IMR-90 (cell line): ENCODE measurements around the gene PCCA. TPM values are rescaled to one million over a fixed set of nuclear protein-coding genes. Genes with fewer than 3 reads are reported as not detected.

ENCODE experiments used
- ATAC-seq: fragments of 200-7000 bp; cut with Tn5 transposase; 2 replicates; pipeline ENCODE4 v1.9.1; 2020; ENCODE audit warnings: low read depth, mild to moderate bottlenecking, moderate library complexity
- BruUV-seq: library from RNA; stranded (reverse); fragments of 400-500 nt; replicated peaks from 2 replicates; lab custom pipeline; 2021; lab: Mats Ljungman, UMichigan
- CTCF ChIA-PET: fragments of 300-600 bp; formaldehyde crosslinking; extraction: SDS; loops from one replicate; lab custom pipeline; 2021; ENCODE audit warnings: antibody characterized with exemption; lab: Yijun Ruan, JAX
- POLR2A ChIA-PET: fragments of 300-600 bp; sonication (Branson Sonifier 250); formaldehyde crosslinking; loops from one replicate; lab custom pipeline; 2022; ENCODE audit warnings: antibody characterized with exemption; ENCODE audit not compliant: unreplicated experiment; lab: Charles Lee
- DNase-seq: peaks from one replicate; pipeline ENCODE4 v3.0.0; 2013
- H2AFZ ChIP-seq: replicated peaks from 2 replicates; pipeline ENCODE3; 2013; ENCODE audit warnings: low read length, mild to moderate bottlenecking; ENCODE audit not compliant: poor library complexity
- H2AK5ac ChIP-seq: 2 replicates; pipeline ENCODE4 v1.6.1; 2013; ENCODE audit warnings: low read depth, low read length, inconsistent platforms
- H2AK9ac ChIP-seq: replicated peaks from 2 replicates; pipeline ENCODE3; 2013; ENCODE audit warnings: mild to moderate bottlenecking, low read depth, low read length, moderate library complexity; ENCODE audit not compliant: poor library complexity
- H2BK120ac ChIP-seq: 2 replicates; pipeline ENCODE4 v1.6.1; 2013; ENCODE audit warnings: low read depth, low read length, inconsistent platforms
- H2BK15ac ChIP-seq: 3 replicates; pipeline ENCODE4 v1.6.1; 2013; ENCODE audit warnings: low read depth, low read length, inconsistent platforms
- H2BK20ac ChIP-seq: 2 replicates; pipeline ENCODE4 v1.6.1; 2013; ENCODE audit warnings: low read depth, mild to moderate bottlenecking, inconsistent platforms, low read length, moderate library complexity
- H2BK5ac ChIP-seq: 2 replicates; pipeline ENCODE4 v1.6.1; 2013; ENCODE audit warnings: mild to moderate bottlenecking, low read depth, low read length, inconsistent platforms; ENCODE audit not compliant: poor library complexity, severe bottlenecking
- H3K14ac ChIP-seq: replicated peaks from 2 replicates; pipeline ENCODE4 v1.6.1; 2013; ENCODE audit warnings: low read depth, low read length, inconsistent platforms
- H3K18ac ChIP-seq: 2 replicates; pipeline ENCODE4 v1.6.1; 2013; ENCODE audit warnings: low read depth, low read length, control low read depth
- H3K23ac ChIP-seq: 2 replicates; pipeline ENCODE4 v1.6.1; 2013; ENCODE audit warnings: low read depth, low read length, inconsistent platforms
- H3K27ac ChIP-seq: 2 replicates; pipeline ENCODE4 v1.5.1; 2013; ENCODE audit warnings: mild to moderate bottlenecking, control low read depth, low read length; ENCODE audit not compliant: insufficient read depth
- H3K27me3 ChIP-seq: 2 replicates; pipeline ENCODE4 v1.6.1; 2013; ENCODE audit warnings: low read length; ENCODE audit not compliant: control insufficient read depth, insufficient read depth
- H3K36me3 ChIP-seq: 2 replicates; pipeline ENCODE4 v1.6.1; 2013; ENCODE audit warnings: low read length, mixed read lengths; ENCODE audit not compliant: control insufficient read depth, insufficient read depth
- H3K4ac ChIP-seq: 2 replicates; pipeline ENCODE4 v1.6.1; 2013; ENCODE audit warnings: low read depth, low read length, inconsistent platforms
- H3K4me1 ChIP-seq: 2 replicates; pipeline ENCODE4 v1.6.1; 2013; ENCODE audit warnings: low read length, mixed read lengths; ENCODE audit not compliant: control insufficient read depth, insufficient read depth
- H3K4me2 ChIP-seq: 2 replicates; pipeline ENCODE4 v1.6.1; 2013; ENCODE audit warnings: low read depth, mild to moderate bottlenecking, control low read depth, low read length, moderate library complexity
- H3K4me3 ChIP-seq: 2 replicates; pipeline ENCODE4 v1.5.1; 2013; ENCODE audit warnings: low read depth, mild to moderate bottlenecking, control low read depth, low read length, moderate library complexity; ENCODE audit not compliant: insufficient read depth
- H3K56ac ChIP-seq: 2 replicates; pipeline ENCODE4 v1.6.1; 2013; ENCODE audit warnings: low read length, inconsistent platforms; ENCODE audit not compliant: insufficient read depth; ENCODE audit errors: extremely low read depth
- H3K79me1 ChIP-seq, 2 experiments: 2 replicates each; pipeline ENCODE4 v1.6.1; 2013; ENCODE audit warnings: low read length in 2 of 2, inconsistent platforms in 1 of 2, low read depth in 1 of 2
- H3K9ac ChIP-seq: 2 replicates; pipeline ENCODE4 v1.6.1; 2013; ENCODE audit warnings: low read depth, low read length, control low read depth
- H3K9me1 ChIP-seq: 2 replicates; pipeline ENCODE4 v1.6.1; 2013; ENCODE audit warnings: low read length, inconsistent platforms; ENCODE audit not compliant: insufficient read depth
- H3K9me3 ChIP-seq: 2 replicates; pipeline ENCODE4 v1.6.1; 2013; ENCODE audit warnings: low read length; ENCODE audit not compliant: control insufficient read depth, insufficient read depth
- H4K20me1 ChIP-seq: 2 replicates; pipeline ENCODE4 v1.6.1; 2013; ENCODE audit warnings: low read length, inconsistent platforms; ENCODE audit not compliant: insufficient read depth
- H4K5ac ChIP-seq: 2 replicates; pipeline ENCODE4 v1.6.1; 2013; ENCODE audit warnings: mild to moderate bottlenecking, low read depth, low read length, control low read depth
- H4K8ac ChIP-seq, 2 experiments: 2 replicates each; pipeline ENCODE4 v1.6.1; 2013; ENCODE audit warnings: low read depth in 2 of 2, low read length in 2 of 2, control low read depth in 1 of 2, inconsistent platforms in 1 of 2
- H4K91ac ChIP-seq: 2 replicates; pipeline ENCODE4 v1.6.1; 2013; ENCODE audit warnings: low read depth, low read length, inconsistent platforms; ENCODE audit not compliant: insufficient read depth
- BHLHE40 ChIP-seq: fragments of 150-350 bp; IDR thresholded peaks from 2 replicates; pipeline ENCODE4 v1.6.1; 2016; ENCODE audit warnings: mild to moderate bottlenecking, low read depth, low read length
- CEBPB ChIP-seq: IDR thresholded peaks from 2 replicates; pipeline ENCODE4 v1.6.1; 2012; ENCODE audit warnings: low read depth, low read length, improper control_type of control experiment
- FOS ChIP-seq: fragments of 150-350 bp; IDR thresholded peaks from 2 replicates; pipeline ENCODE4 v1.6.1; 2016; ENCODE audit warnings: low read depth, low read length
- MAFK ChIP-seq: IDR thresholded peaks from 2 replicates; pipeline ENCODE4 v1.6.1; 2012; ENCODE audit warnings: low read depth, low read length, improper control_type of control experiment
- MXI1 ChIP-seq: IDR thresholded peaks from 2 replicates; pipeline ENCODE4 v1.6.1; 2012; ENCODE audit warnings: low read depth, mild to moderate bottlenecking, low read length, moderate library complexity, borderline replicate concordance
- RCOR1 ChIP-seq: IDR thresholded peaks from 2 replicates; pipeline ENCODE4 v1.6.1; 2012; ENCODE audit warnings: mild to moderate bottlenecking, low read length, improper control_type of control experiment; ENCODE audit not compliant: insufficient replicate concordance
- USF2 ChIP-seq: fragments of 150-350 bp; IDR thresholded peaks from 2 replicates; pipeline ENCODE4 v1.6.1; 2017; ENCODE audit warnings: mild to moderate bottlenecking, antibody characterized with exemption, low read length, low read depth
- WGBS, 2 experiments: methylation state at CpG; one replicate each; pipeline versions ENCODE4 v1.1.5 to v1.1.7; 2013; ENCODE audit warnings: missing lambda C conversion rate in 2 of 2; ENCODE audit not compliant: insufficient read length in 1 of 2; ENCODE audit errors: extremely low coverage in 2 of 2; 5-methylcytosine and 5-hydroxymethylcytosine counted together
- dilution Hi-C: fragments of 300-500 bp; cut with HindIII; formaldehyde crosslinking; loops from one replicate; pipeline ENCODE4 v1.14.3; 2018; ENCODE audit warnings: low sequenced_read_pairs; ENCODE audit not compliant: unreplicated experiment
- in situ Hi-C: fragments of 300-500 bp; cut with MboI; formaldehyde crosslinking; loops from 3 replicates; pipeline ENCODE4 v1.14.3; 2019; ENCODE audit warnings: low sequenced_read_pairs, inconsistent platforms, mixed read lengths
- intact Hi-C: fragments of 100-400 bp; cut with micrococcal nuclease; formaldehyde crosslinking; loops from 2 replicates; pipeline ENCODE4 v1.10.0; 2022
- polyA plus RNA-seq, 3 experiments: library from polyadenylated mRNA; depleted of rRNA; stranded (reverse); fragments of >200 nt; gene quantifications; 2 replicates each; pipeline ENCODE4 v1.2.3, GENCODE V29; 2012; ENCODE audit warnings: low replicate concordance in 1 of 3
- total RNA-seq: library from RNA; depleted of rRNA; stranded (reverse); fragments of >200 nt; gene quantifications from 2 replicates; pipeline ENCODE4 v1.2.3, GENCODE V29; 2012

The PCCA gene
- total and polyA plus RNA-seq, 2 of the 4 experiments (the other 2 are of a cell fraction): 7.6 to 24.0 TPM

- no peaks in the 10 kb centered on the region for H3K9me3 ChIP-seq
- no peak overlapping the region for H2BK120ac ChIP-seq
- H3K4me3 ChIP-seq: no peak overlapping the region
- no CpG with 5 or more reads among the region's 3 CpGs for WGBS, 2 experiments
- peak; percentile 92 for DNase-seq
- intact Hi-C loops: no loop called here
- H4K8ac ChIP-seq: no peak overlapping the region
- H3K56ac ChIP-seq: no peak overlapping the region
- H3K18ac ChIP-seq: no peak overlapping the region
- no peak overlapping the region for H3K4ac ChIP-seq
- H4K91ac ChIP-seq: no peak overlapping the region
- no peak overlapping the region for H2AK9ac ChIP-seq
- ChIA-PET CTCF (interaction anchor here (0.5 to 0.7 kb wide), 2 partner anchors 76 to 1235 kb away, joined by 3 to 4 read pairs; no protein-coding TSS in a partner anchor), POLR2A (no interaction called here)
- no peak overlapping the region for H2BK20ac ChIP-seq
- no peak overlapping the region for H3K14ac ChIP-seq
- TF ChIP-seq FOS (peak; percentile 89), MXI1 (0 out of 2 replicates have a peak, but pooled peaks have one; percentile 22), RCOR1 (no peak), MAFK (0 out of 2 replicates have a peak, but pooled peaks have one; percentile 3), USF2 (peak; percentile 24; the same call in 1 of the 2 replicates), BHLHE40 (0 out of 2 replicates have a peak, but pooled peaks have one; percentile 34), CEBPB (no peak)
- no peaks in the 10 kb centered on the region for H3K36me3 ChIP-seq
- peak; percentile 87 for ATAC-seq
- no peak overlapping the region for H4K5ac ChIP-seq
- no TSS peak for BruUV-seq
- H2BK5ac ChIP-seq: no peak overlapping the region
- no peak overlapping the region for H2BK15ac ChIP-seq
- no peak overlapping the region for H2AFZ ChIP-seq
- in situ Hi-C loops: no loop called here
- peaks cover 10% of the 10 kb centered on the region; the same call in 1 of the 2 replicates for H4K20me1 ChIP-seq
- no peak overlapping the region for H3K23ac ChIP-seq
- H3K9me1 ChIP-seq: peaks cover 15% of the 10 kb centered on the region
- H3K27me3 ChIP-seq: no peaks in the 10 kb centered on the region
- no peak overlapping the region for H3K9ac ChIP-seq
- H3K27ac ChIP-seq: no peak overlapping the region
- H2AK5ac ChIP-seq: no peak overlapping the region
- dilution Hi-C loops: no loop called here
- H3K4me2 ChIP-seq: no peak overlapping the region
- H3K79me1 ChIP-seq: peaks cover 2 to 20% of the 10 kb centered on the region in 2 experiments; a peak in 3 of 4 replicates
- peaks cover 4% of the 10 kb centered on the region for H3K4me1 ChIP-seq
These were observed 39.5 kb downstream of the PCCA start for GRCh38 chr13:100128373-100128772.
